AG20443 (cell line): ENCODE measurements around the gene YJEFN3.

ENCODE experiments used
- DNase-seq: peaks from one replicate; pipeline ENCODE4 v3.0.0; 2012; ENCODE audit warnings: low spot score, mixed read lengths

Gene YJEFN3

DNA sequence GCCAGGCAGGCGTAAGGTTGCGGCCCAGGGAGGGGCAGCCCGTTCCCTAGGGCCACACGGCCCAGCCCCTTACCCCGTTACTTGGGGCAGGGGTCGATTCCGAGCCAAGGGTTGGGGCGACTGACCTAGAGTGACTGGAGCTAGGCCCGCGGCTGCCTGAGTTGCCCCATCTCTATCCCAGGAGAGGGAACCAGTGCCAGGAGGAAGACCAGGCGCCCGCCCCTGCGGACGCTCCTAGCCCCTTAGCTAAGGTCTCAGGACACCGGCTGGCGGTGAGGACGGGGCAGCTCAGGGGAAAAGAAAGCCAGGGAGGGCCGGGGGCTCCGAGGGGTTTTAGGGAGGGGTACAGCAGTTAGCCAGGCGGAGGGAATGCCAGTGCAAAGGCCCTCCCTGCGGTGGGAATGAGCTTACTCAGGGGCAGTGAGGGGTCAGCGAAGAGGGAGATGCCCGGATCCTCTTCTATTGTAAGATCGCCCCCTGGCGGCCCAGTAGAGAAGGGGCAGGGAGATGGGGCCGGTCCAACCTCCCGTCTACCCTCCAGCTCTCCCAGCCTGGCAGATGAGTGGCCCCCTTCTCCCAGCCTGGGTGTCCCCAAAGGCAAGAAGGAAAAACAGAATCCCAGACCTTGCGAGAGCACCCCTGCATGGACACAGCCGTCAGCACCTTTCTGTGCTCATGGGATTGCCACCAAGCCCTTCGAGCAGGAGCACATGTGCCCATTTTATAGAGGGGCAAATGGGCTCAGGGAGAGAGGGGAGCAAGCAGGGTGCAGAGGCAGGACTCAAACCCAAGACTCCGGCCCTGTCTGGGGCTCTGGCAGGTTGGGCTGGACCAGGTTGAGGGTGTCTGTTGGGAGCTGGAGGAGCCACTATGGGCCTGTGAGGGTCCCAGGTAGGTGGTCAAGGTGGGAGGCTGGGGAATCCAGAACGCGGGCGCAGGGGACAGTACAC, 25.6 kb downstream of the YJEFN3 start:
- peak; percentile 83 for DNase-seq

- DNase-seq = no peak
Observed at GRCh38 chr19:19558055-19558454, 29.3 kb downstream of the YJEFN3 start.

- no peak for DNase-seq
Observed at GRCh38 chr19:19558636-19559035, 29.9 kb downstream of the YJEFN3 start.

DNA sequence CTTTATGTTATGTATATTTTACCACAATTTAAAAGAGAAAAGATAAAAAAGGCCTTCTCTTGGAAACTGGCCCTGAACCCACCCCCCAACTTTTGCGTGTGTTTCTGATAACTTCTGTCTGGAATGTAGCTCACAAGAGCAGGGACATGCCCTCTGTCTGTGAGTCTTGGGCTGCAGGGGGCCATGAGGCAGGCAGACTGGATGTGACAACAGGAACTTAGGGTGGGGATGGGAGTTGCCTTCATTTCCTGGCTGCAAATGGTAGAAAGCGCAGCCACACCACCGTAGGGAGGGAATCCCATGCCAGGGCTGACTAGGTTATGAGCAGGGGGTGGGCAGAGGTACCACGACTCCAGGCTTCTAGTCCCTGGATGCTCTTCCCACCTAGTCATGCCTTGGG, 31.2 kb downstream of the YJEFN3 start:
- no peak for DNase-seq

DNA sequence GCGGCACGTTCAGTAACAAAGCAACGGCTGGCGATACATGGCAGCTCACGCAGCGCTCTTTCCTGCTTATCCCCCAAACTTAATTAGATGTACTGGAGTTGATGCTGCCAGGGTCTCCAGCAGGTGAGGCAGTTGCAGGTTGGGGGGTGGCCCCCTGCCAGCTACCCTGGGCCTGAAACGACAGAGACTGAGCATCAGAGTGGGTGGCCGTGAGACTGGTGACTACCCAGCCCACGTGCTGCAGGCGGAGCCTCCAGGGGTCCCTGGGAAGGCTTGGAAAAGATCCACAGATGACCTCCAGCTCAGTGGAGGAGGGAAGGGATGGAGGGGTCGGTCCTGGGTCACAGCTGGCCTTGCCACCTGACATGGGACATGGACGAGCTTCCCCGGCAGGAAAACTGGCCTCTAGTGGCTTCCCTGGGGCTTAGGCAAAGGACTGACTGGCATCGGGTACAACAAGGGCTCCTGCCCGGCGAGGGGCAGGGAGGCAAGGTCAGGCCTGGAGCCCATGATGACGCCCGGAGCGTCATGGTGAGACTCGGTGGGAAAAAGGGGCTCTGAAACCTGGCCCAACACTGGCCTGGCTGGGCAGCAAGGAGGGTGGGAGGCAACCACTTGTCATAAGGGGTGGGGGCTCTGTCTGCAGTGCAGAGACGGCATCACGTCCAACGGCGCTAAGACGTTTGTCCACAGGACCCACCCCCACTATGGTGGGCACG, 33.4 kb downstream of the YJEFN3 start:
- DNase-seq = no peak

GRCh38 chr19:19562665-19563347, 34.1 kb downstream of the YJEFN3 start:
- DNase-seq = no peak

DNA sequence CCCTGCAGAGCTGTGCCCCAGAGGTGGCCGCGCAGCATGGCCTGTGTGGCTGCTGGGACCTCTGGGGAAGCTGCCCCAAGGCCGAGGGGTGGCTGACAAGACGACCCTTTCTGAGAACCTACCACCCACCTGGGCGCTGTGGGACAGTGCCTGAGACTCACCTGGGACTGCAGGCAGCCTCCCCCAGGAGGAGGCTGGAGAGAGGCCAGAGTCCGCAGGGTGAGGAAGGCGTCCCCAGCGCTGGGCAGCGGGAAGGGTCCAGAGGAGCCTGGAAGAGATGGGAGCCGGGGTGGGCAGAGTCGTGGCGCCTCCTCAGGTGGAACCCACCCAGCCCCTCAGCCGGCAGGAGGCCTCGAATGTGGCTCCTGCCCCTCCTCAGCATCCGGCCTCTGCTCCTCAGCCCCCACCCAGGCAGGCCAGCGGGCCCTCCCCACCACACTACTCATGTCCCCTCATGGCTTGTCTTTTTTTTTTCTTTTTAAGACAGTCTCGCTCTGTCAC, 34.7 kb downstream of the YJEFN3 start:
- no peak for DNase-seq

DNA sequence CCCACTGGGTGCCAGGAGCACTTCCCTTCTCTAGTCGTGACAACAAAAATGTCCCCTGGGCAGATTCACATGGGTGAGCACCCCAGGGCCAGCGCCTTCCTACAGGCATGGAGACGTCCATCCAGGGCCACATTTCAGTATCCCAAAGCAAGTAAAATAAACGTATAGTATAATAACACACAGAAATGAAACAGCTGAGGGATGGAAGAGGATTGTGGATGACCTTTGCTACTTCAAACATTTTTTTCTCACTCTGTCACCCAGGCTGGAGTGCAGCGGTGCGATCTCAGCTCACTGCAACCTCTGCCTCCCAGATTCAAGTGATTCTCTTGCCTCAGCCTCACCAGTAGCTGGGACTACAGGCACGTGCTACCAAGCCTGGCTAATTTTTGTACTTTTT, 37.6 kb downstream of the YJEFN3 start:
- DNase-seq = no peak

GRCh38 chr19:19567391-19567790, 38.7 kb downstream of the YJEFN3 start:
- no peak for DNase-seq

- DNase-seq = peak; percentile 87
Observed at GRCh38 chr19:19568802-19569756, 40.4 kb downstream of the YJEFN3 start.

DNA sequence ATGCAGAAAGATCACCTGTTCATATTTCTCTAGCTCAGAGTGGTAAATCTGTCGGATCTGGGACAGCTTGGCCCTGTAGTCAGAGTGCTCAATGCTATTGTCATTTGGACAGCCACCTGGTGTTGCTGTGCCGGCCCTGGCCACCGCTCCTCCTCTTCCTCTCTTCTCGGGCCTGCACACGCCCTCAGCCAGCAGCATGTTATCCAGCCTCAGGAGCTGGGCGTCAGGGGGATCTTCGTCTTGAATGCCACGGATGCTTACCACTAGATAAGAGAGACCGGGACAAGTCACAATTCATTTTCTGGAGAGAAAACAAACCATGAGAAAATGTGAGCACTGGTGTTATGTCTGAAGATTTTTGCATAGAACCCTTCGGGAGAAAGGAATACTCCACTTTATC, 41.9 kb downstream of the YJEFN3 start:
- no peak for DNase-seq

GRCh38 chr19:19571071-19571786, 42.5 kb downstream of the YJEFN3 start:
- no peak for DNase-seq

DNA sequence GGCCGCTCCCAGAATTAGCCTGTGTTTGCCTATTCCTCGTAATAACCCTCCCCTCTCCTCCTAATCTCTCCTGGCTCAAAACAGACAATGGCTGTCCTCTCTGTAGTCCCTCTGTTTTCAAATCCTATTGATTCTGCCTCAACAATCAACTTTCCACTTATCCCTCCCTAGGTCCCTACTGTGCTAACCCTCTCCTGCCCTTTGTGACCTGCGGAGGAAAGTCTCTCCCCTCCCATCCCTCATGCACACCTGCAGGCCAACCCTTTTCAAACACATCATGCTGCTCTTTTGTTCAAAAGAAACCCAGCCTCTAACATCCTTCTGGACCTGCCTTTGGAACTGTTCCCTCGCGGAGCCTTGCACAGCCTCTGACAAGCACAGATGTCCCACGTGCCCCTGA, 46.7 kb downstream of the YJEFN3 start:
- DNase-seq = no peak

DNA sequence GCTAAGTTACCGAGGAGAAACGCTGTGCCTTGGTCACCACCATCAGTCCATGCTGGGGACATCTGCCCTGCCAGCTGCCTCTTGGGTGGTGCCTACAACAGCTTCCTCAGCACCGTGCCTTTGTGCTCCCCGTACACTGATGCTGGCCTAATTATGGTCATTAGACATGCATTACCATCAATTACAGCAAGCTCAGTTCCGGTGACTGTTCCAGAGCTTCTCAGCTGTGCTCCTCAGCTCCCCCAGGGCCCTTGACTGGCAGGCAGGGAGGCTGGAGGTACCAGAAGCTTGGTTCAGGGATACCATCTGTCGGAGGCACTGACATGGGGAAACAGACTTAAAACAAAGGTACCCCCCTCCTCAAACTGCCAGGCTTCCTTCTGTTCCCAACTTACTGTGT, 49.5 kb downstream of the YJEFN3 start:
- DNase-seq = no peak

GRCh38 chr19:19579533-19580361, 51.0 kb downstream of the YJEFN3 start:
- no peak for DNase-seq

- no peak for DNase-seq
Observed at GRCh38 chr19:19580418-19580817, 51.7 kb downstream of the YJEFN3 start.

DNA sequence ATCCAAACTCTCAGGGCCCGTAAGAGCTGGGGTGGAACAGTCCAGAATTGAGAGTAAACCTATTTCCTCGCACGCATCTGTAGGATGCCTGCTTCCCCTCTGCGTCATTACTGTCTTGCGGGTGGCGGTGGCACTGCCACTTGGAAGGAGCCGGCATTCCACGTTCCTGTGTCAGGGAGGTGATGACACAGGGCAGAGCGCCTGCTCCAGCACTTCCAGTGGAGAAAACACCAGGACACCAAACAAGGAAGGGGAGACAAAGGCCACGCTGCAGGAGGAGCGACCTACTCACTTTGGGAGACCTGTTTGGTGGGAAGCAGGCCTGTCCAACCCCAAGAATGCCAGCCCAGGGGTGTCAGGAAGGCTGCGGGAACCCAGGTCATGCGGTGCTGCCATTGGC, 52.7 kb downstream of the YJEFN3 start:
- no peak for DNase-seq

GRCh38 chr19:19582471-19582870, 53.8 kb downstream of the YJEFN3 start:
- no peak for DNase-seq

DNA sequence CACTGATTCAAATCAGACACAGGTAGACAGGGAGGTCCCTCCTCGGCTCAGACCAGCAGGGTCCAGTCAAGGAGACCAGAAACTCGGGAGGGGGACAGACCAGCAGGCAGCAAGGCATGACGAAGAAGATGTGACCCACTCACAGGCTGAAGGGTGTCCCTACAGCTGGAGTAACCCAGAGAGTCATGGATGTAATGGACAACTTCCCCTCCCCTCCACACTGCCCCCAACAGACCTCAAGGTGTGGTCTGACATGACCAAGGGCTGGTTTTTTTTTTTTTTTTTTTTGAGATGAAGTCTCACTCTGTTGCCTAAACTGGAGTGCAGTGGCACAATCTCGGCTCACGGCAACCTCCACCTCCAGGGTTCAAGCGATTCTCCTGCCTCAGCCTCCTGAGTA, 55.6 kb downstream of the YJEFN3 start:
- no peak for DNase-seq
